NCI-H2227 treated with DMSO at 0.1 percent for 48 hours (cell line): ENCODE measurements around the gene EPHA7.

Experiments used
- DNase-seq: peaks from one replicate; lab custom pipeline; 2025; lab: John Stamatoyannopoulos, UW

The EPHA7 gene

DNA sequence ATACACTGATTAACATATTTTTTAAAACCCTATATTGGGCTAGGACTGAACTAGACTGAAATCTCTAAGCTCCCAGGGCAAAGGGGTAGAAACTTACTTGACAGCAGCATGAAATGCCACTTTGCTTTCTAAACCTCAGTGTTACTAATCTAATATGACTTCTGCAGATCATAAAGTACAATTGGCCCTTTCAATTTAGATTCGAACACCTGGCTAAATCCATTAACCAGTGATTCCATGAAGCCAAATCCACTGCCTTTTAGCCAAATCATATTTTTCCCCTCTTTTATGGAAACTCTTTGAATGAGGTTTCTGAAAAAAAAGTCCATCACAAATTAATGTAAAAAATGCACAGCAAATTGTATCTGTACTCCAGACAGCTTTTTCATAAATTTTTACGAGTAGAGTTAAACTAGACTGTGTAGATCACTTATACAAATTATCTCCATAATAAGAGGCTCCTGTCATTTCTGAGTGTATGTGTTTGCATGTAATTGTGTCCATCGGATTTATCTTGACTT lies 25.7 kb downstream of the EPHA7 start:
- DNase-seq = no peak

DNA sequence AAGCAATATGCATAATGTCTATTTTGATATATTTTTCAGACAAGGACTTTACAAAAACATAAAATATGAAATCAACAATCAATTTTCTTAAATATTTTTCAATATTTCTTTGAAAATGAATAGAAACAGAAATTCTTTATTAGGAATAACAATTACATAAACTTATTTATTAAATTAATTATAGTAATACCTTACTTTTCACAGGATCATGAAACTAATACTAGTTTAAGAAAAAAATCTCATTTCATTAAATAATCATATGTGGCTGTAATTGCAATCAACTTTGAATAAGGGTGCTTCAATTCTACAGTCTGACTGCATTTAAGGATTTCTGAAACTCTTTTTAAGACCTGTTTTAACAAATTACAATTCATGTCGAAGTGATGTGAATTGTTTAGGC lies 26.6 kb downstream of the EPHA7 start:
- no peak for DNase-seq

GRCh38 chr6:93391965-93392364 lies 27.4 kb downstream of the EPHA7 start:
- DNase-seq = no peak

DNA sequence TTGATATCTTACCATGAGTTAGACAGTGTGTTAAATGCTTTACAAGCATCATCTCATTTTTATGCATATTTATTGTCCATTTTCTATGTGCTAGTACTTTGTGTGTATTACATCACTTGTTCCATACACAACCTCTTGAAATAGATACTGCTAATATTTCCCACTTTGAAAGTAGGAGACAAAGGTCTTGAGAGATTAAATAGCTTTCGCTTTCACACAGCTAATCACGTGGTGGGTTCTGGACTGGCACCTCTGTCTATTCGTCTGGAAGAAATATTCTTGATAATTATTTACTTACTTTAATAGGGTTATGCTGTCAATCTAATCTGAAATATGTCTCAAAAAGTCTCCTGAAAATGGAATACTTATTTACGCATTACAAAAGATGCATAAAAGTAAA lies 30.2 kb downstream of the EPHA7 start:
- DNase-seq = no peak

DNA sequence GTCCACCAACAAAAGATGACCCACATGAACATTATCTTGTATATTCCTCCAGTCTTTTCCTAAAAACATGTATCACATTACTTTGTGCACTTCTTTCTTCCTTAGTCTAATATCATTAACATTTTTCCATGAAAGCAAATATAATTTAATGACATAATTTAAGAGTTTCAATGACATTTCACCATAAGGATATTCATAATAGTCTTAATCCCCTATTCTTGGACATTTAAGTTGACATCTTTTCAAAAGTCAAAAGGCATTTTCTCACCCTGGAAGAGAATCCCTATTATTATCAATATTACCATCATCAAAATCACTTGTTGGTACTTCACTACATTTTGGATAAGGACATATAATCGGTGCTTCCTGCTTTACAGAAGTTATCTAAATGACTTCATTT lies 31.3 kb downstream of the EPHA7 start:
- no peak for DNase-seq

DNA sequence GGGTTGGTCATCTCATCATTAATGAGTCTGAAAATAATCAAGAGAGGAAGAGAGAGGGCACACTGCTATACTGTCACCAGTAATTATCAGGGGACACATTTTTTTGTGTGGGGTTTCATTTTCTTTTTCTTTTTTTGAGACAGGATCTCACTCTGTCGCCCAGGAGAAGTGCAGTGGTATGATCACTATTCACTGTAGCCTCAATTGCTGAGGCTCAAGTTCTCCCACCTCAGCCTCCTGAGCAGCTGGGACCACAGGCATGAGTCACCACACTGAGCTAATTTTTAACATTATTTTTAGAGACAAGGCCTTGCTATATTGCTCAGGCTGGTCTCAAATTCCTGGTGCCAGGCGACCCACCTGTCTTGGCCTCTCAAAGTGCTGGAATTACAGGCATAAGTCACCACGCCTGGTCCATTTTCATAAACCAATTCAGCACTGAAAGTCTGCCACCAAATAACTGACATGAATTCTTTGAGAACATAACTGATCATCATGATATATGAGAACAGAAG lies 43.3 kb downstream of the EPHA7 start:
- DNase-seq = no peak

DNA sequence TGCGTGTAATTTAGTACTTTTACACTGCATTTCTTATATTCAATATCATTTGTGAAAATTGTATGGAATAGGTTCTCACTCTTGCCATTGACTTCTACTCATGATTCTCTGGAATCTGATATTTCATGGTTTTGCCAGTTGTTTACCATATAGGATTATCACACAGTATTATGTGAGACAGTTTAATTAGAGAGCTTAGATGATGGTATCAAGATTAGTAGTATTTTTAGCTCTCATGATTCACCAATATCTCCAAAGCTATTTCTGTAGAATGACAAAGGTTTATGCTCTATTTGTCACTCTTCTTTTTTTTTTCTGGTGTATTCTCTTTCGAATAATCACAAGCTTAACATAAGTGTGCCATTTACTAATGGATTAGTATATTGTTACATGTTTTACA lies 45.9 kb downstream of the EPHA7 start:
- no peak for DNase-seq

DNA sequence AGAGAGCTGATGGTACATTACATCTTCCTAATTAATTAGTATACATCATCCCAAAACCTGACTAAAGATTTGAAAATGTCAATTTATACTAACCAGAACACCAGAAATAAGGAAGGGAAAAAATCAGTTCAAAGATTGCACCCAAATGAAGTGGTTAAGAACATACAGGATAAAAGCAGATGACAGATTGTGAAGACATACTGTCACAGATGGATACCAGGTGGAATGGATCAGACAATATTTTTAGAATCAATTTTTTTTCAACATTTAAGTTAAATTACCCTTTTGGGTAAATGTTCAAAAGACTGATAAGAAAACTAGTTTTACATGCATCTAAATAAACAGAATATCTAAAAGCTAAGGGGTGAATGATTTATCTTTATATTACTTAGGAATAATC lies 47.6 kb downstream of the EPHA7 start:
- no peak for DNase-seq

DNA sequence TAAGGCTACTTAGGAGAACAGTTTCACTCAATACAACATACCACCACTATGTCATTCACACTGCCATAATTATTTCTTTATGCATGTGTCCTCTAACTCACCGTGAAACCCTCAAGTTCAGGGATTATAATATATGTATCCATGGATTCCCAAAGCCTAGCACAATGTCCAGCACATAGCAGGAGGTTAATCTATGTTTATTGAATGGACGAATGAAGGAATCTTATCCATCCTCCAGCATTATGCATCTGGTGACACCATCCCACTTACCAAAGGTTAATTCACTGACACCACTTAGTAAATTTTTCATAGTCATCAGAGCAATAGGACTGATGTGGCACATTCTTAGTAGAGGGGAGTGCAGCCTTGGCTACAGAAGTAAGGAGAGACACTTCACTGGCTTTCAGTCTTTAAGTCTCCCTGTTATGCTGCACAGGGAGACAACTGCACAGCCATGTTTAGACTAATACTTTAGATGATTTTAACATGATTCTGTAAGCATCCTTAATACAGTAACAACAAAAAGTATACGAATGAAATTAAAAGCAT lies 49.7 kb downstream of the EPHA7 start:
- no peak for DNase-seq

- DNase-seq = no peak
Measured at GRCh38 chr6:93366506-93366905, 52.9 kb downstream of the EPHA7 start.

GRCh38 chr6:93365445-93365844 lies 53.9 kb downstream of the EPHA7 start:
- no peak for DNase-seq

- DNase-seq = no peak
Measured at GRCh38 chr6:93358435-93358834, 60.9 kb downstream of the EPHA7 start.

DNA sequence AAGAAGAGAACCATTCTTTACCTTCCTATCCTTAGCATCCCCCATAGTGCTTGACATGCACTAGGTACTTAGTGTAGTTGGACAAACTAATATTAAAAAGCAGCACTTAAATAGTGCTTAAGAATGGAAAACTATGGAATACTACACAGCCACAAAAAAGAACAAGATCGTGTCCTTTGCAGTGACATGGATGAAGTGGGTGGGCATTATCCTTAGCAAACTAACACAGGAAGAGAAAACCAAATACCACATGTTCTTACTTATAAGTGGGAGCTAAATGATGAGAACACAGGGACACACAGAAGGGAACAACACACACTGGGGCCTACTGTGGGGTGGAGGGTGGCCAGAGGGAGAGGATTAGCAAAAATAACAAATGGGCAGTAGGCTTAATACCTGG lies 66.8 kb downstream of the EPHA7 start:
- DNase-seq = no peak

DNA sequence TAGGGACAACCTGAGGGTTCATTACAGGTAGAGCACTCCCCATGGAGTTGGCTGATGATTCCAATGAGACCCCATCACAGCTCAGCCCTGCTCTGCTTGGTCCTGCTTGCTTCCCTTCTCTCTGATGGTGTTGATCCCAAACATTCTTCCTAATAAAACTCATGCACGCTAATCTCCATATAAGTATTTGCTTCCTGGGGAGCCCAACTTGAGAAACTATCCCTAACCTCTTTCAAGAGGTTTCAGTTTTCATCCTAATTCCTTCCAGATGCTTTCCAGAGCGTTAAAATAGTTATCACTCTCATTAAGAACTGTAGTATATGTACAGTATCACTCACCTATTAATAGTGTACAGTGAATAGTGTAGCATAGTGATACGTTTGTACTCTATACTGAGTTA lies 68.1 kb downstream of the EPHA7 start:
- no peak for DNase-seq

GRCh38 chr6:93350774-93351173 lies 68.6 kb downstream of the EPHA7 start:
- no peak for DNase-seq

DNA sequence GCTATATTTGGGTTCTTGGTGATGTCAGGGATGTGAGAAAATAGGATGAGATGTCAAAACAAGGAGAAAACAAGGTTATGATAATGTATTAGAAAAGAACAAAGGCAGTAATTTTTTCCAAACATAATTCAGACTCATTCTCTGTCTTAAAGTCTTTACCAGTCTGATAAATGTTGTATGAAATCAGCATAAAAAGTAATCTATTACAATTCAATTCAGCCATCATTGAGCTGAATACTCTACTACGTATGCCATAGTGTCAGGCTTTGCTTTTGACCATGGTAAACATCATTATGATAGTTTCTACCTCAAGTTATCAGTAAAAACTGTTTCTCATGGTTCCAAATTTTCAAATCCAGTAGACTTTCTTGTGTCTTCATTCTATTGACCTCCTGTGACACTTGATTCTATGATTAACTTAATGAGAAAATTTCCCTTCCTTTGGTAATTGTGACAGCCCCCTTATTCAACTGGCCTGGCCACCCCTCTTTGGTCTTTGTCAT lies 75.0 kb downstream of the EPHA7 start:
- no peak for DNase-seq

- no peak for DNase-seq
Measured at GRCh38 chr6:93343476-93343875, 75.9 kb downstream of the EPHA7 start.

DNA sequence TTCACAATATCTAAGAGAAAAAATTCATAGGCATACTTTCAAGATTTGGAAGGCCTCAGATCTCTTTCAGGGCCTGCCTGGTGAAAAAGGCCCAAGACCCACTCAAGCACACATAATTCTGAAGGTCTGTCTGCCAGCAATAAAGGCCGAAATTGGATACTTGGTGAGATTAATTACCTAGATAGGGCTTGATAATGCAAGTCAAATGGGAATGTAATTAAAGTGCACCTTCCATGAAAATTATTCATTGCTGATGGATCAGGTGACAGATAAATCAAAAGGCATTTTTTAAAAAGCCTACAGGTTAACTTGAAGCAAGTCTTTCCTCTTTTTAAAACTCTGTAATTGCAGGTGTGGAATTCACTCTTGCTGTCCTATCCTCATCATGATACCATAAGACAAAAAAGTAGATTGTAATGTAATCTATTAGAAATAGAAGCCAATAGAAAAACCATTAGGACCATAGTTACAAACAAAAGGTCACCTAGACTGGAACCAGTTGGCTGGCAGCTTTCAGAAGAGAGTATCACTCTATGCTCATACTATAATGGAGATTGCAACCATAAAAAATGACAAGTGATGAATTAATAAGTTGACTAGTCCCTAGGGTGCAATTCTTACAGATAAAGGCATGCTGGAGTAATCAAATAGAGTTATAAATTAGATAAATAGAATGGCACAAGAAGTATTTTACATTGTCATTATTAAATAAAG lies 77.3 kb downstream of the EPHA7 start:
- DNase-seq = no peak

DNA sequence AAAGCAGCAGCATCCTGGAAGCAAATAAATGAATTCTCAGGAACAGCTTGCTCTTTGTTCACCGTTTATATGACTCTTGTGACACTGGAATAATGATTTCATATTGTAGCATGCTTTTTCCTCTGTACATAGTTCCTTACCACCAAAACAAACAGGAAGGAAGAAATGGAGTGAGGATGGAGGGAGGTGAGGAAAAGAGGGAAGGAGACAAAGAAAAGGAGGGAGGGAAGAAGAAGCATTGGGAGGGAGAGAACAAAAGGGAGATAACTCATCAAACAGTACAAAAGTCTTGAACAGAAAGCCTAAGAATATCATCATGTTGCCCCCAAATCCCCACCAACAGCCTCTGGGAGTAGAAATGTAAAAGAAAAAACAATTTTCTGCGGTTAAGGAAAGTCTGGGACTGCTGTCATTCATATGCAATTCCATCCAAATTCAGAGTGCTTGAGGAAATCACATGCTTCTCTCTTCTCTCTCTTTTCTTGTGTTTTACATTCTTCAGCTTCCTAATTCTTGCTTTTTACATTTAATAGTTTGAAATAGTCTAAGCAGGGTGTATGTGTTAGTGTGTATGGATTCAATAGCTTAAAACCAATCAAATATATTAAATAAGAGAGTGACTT lies 81.5 kb downstream of the EPHA7 start:
- no peak for DNase-seq

DNA sequence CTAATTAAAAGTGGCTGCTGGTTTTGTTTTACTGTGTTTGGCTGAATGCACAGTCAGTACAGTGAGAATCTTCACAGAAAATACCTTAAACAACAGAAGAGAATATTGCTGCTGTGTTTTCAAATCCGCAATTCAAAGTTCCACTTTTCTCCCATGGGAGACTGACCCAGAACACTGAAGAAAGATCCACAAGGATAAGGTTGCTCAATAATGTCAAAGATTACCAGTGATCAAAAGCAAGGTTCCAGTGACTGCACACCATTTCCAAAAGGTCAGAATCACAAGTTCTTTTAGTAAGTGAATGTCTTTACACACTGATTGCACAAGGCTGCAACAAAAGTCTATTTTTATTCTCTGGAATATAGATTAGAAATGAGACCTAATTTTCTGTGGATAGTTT lies 82.3 kb downstream of the EPHA7 start:
- no peak for DNase-seq

DNA sequence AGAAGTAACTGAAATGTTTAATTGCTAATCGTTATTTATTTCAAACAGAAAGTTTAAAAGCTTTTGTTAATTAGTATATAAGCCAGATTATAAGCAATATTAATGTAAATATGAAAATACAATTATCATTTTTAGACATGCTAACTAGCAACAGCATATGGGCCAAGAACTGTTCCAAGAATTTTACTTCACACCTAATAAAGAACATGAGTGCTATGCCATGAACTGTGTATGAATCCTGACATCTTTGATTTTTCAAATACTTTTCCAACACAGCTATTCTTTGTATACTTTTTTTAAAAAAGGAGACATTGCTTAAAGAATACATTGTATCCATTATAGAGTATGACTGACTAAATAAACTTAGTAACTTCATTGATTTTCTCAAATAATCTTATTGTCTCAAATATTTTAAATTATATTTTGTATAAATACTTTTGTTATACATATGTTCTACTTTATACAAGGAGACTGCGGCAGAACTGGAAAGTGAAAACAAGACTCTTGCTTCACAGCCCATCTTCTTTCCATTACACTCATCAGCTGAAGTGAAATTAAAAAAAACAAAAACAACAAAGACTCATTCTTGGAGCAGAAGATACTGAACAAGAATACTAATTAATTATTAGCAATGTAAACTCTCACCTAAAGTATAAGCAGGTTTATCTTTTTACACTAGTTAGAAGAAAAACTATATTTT lies 89.9 kb downstream of the EPHA7 start:
- no peak for DNase-seq

- no peak for DNase-seq
Measured at GRCh38 chr6:93327857-93328256, 91.5 kb downstream of the EPHA7 start.

DNA sequence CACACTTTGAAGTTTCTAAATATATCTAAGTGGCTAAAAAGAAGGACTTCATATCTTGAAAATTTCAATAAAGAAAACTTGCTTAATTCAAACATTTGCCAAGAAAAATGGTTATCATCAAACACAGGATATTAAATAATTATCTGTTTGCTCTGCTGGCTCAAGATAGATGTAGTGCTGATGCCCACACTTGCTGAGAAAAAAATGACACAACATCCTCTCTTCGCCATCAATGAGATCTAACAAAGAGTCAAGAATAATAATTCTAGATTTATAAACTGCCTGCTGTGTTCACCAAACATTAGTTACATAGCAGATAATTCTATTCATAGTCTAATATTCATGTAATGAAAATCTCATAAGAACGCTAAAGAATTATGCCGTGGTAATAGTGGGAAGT lies 93.6 kb downstream of the EPHA7 start:
- DNase-seq = no peak
